IMR-90 (cell line): Measurements from ENCODE around the gene SCN4A. TPM values are rescaled to one million over a fixed set of nuclear protein-coding genes. Genes with fewer than 3 reads are reported as not detected.

Experiments
- ATAC-seq: fragments of 200-7000 bp; cut with Tn5 transposase; 2 replicates; pipeline ENCODE4 v1.9.1; 2020; ENCODE audit warnings: low read depth, mild to moderate bottlenecking, moderate library complexity
- BruUV-seq: library from RNA; stranded (reverse); fragments of 400-500 nt; replicated peaks from 2 replicates; lab custom pipeline; 2021; lab: Mats Ljungman, UMichigan
- CTCF ChIA-PET: fragments of 300-600 bp; formaldehyde crosslinking; extraction: SDS; loops from one replicate; lab custom pipeline; 2021; ENCODE audit warnings: antibody characterized with exemption; lab: Yijun Ruan, JAX
- POLR2A ChIA-PET: fragments of 300-600 bp; sonication (Branson Sonifier 250); formaldehyde crosslinking; loops from one replicate; lab custom pipeline; 2022; ENCODE audit warnings: antibody characterized with exemption; ENCODE audit not compliant: unreplicated experiment; lab: Charles Lee
- DNase-seq: peaks from one replicate; pipeline ENCODE4 v3.0.0; 2013
- H2AFZ ChIP-seq: replicated peaks from 2 replicates; pipeline ENCODE3; 2013; ENCODE audit warnings: low read length, mild to moderate bottlenecking; ENCODE audit not compliant: poor library complexity
- H2AK5ac ChIP-seq: 2 replicates; pipeline ENCODE4 v1.6.1; 2013; ENCODE audit warnings: low read depth, low read length, inconsistent platforms
- H2AK9ac ChIP-seq: replicated peaks from 2 replicates; pipeline ENCODE3; 2013; ENCODE audit warnings: mild to moderate bottlenecking, low read depth, low read length, moderate library complexity; ENCODE audit not compliant: poor library complexity
- H2BK120ac ChIP-seq: 2 replicates; pipeline ENCODE4 v1.6.1; 2013; ENCODE audit warnings: low read depth, low read length, inconsistent platforms
- H2BK15ac ChIP-seq: 3 replicates; pipeline ENCODE4 v1.6.1; 2013; ENCODE audit warnings: low read depth, low read length, inconsistent platforms
- H2BK20ac ChIP-seq: 2 replicates; pipeline ENCODE4 v1.6.1; 2013; ENCODE audit warnings: low read depth, mild to moderate bottlenecking, inconsistent platforms, low read length, moderate library complexity
- H2BK5ac ChIP-seq: 2 replicates; pipeline ENCODE4 v1.6.1; 2013; ENCODE audit warnings: mild to moderate bottlenecking, low read depth, low read length, inconsistent platforms; ENCODE audit not compliant: poor library complexity, severe bottlenecking
- H3K14ac ChIP-seq: replicated peaks from 2 replicates; pipeline ENCODE4 v1.6.1; 2013; ENCODE audit warnings: low read depth, low read length, inconsistent platforms
- H3K18ac ChIP-seq: 2 replicates; pipeline ENCODE4 v1.6.1; 2013; ENCODE audit warnings: low read depth, low read length, control low read depth
- H3K23ac ChIP-seq: 2 replicates; pipeline ENCODE4 v1.6.1; 2013; ENCODE audit warnings: low read depth, low read length, inconsistent platforms
- H3K27ac ChIP-seq: 2 replicates; pipeline ENCODE4 v1.5.1; 2013; ENCODE audit warnings: mild to moderate bottlenecking, control low read depth, low read length; ENCODE audit not compliant: insufficient read depth
- H3K27me3 ChIP-seq: 2 replicates; pipeline ENCODE4 v1.6.1; 2013; ENCODE audit warnings: low read length; ENCODE audit not compliant: control insufficient read depth, insufficient read depth
- H3K36me3 ChIP-seq: 2 replicates; pipeline ENCODE4 v1.6.1; 2013; ENCODE audit warnings: low read length, mixed read lengths; ENCODE audit not compliant: control insufficient read depth, insufficient read depth
- H3K4ac ChIP-seq: 2 replicates; pipeline ENCODE4 v1.6.1; 2013; ENCODE audit warnings: low read depth, low read length, inconsistent platforms
- H3K4me1 ChIP-seq: 2 replicates; pipeline ENCODE4 v1.6.1; 2013; ENCODE audit warnings: low read length, mixed read lengths; ENCODE audit not compliant: control insufficient read depth, insufficient read depth
- H3K4me2 ChIP-seq: 2 replicates; pipeline ENCODE4 v1.6.1; 2013; ENCODE audit warnings: low read depth, mild to moderate bottlenecking, control low read depth, low read length, moderate library complexity
- H3K4me3 ChIP-seq: 2 replicates; pipeline ENCODE4 v1.5.1; 2013; ENCODE audit warnings: low read depth, mild to moderate bottlenecking, control low read depth, low read length, moderate library complexity; ENCODE audit not compliant: insufficient read depth
- H3K56ac ChIP-seq: 2 replicates; pipeline ENCODE4 v1.6.1; 2013; ENCODE audit warnings: low read length, inconsistent platforms; ENCODE audit not compliant: insufficient read depth; ENCODE audit errors: extremely low read depth
- H3K79me1 ChIP-seq, 2 experiments: 2 replicates each; pipeline ENCODE4 v1.6.1; 2013; ENCODE audit warnings: low read length in 2 of 2, inconsistent platforms in 1 of 2, low read depth in 1 of 2
- H3K9ac ChIP-seq: 2 replicates; pipeline ENCODE4 v1.6.1; 2013; ENCODE audit warnings: low read depth, low read length, control low read depth
- H3K9me1 ChIP-seq: 2 replicates; pipeline ENCODE4 v1.6.1; 2013; ENCODE audit warnings: low read length, inconsistent platforms; ENCODE audit not compliant: insufficient read depth
- H3K9me3 ChIP-seq: 2 replicates; pipeline ENCODE4 v1.6.1; 2013; ENCODE audit warnings: low read length; ENCODE audit not compliant: control insufficient read depth, insufficient read depth
- H4K20me1 ChIP-seq: 2 replicates; pipeline ENCODE4 v1.6.1; 2013; ENCODE audit warnings: low read length, inconsistent platforms; ENCODE audit not compliant: insufficient read depth
- H4K5ac ChIP-seq: 2 replicates; pipeline ENCODE4 v1.6.1; 2013; ENCODE audit warnings: mild to moderate bottlenecking, low read depth, low read length, control low read depth
- H4K8ac ChIP-seq, 2 experiments: 2 replicates each; pipeline ENCODE4 v1.6.1; 2013; ENCODE audit warnings: low read depth in 2 of 2, low read length in 2 of 2, control low read depth in 1 of 2, inconsistent platforms in 1 of 2
- H4K91ac ChIP-seq: 2 replicates; pipeline ENCODE4 v1.6.1; 2013; ENCODE audit warnings: low read depth, low read length, inconsistent platforms; ENCODE audit not compliant: insufficient read depth
- BHLHE40 ChIP-seq: fragments of 150-350 bp; IDR thresholded peaks from 2 replicates; pipeline ENCODE4 v1.6.1; 2016; ENCODE audit warnings: mild to moderate bottlenecking, low read depth, low read length
- CEBPB ChIP-seq: IDR thresholded peaks from 2 replicates; pipeline ENCODE4 v1.6.1; 2012; ENCODE audit warnings: low read depth, low read length, improper control_type of control experiment
- CHD1 ChIP-seq: IDR thresholded peaks from 2 replicates; pipeline ENCODE4 v1.6.1; 2012; ENCODE audit warnings: low read depth, low read length, improper control_type of control experiment
- ELK1 ChIP-seq: fragments of 150-350 bp; IDR thresholded peaks from 2 replicates; pipeline ENCODE4 v1.6.1; 2016; ENCODE audit warnings: low read depth, mild to moderate bottlenecking, low read length, moderate library complexity, borderline replicate concordance
- FOS ChIP-seq: fragments of 150-350 bp; IDR thresholded peaks from 2 replicates; pipeline ENCODE4 v1.6.1; 2016; ENCODE audit warnings: low read depth, low read length
- MAFK ChIP-seq: IDR thresholded peaks from 2 replicates; pipeline ENCODE4 v1.6.1; 2012; ENCODE audit warnings: low read depth, low read length, improper control_type of control experiment
- MXI1 ChIP-seq: IDR thresholded peaks from 2 replicates; pipeline ENCODE4 v1.6.1; 2012; ENCODE audit warnings: low read depth, mild to moderate bottlenecking, low read length, moderate library complexity, borderline replicate concordance
- NFE2L2 ChIP-seq: fragments of 150-350 bp; IDR thresholded peaks from 2 replicates; pipeline ENCODE4 v1.6.1; 2016; ENCODE audit warnings: low read depth, mild to moderate bottlenecking, low read length
- POLR2A ChIP-seq: IDR thresholded peaks from 2 replicates; pipeline ENCODE4 v1.6.1; 2012; ENCODE audit warnings: mild to moderate bottlenecking, low read depth, low read length
- RAD21 ChIP-seq: IDR thresholded peaks from 2 replicates; pipeline ENCODE4 v1.6.1; 2012; ENCODE audit warnings: low read length, improper control_type of control experiment
- RCOR1 ChIP-seq: IDR thresholded peaks from 2 replicates; pipeline ENCODE4 v1.6.1; 2012; ENCODE audit warnings: mild to moderate bottlenecking, low read length, improper control_type of control experiment; ENCODE audit not compliant: insufficient replicate concordance
- RFX5 ChIP-seq: IDR thresholded peaks from 2 replicates; pipeline ENCODE4 v1.8.0; 2012; ENCODE audit warnings: low read depth, mild to moderate bottlenecking, low read length, moderate library complexity
- SMC3 ChIP-seq: fragments of 150-350 bp; IDR thresholded peaks from 2 replicates; pipeline ENCODE4 v1.6.1; 2016; ENCODE audit warnings: low read depth, mild to moderate bottlenecking, antibody characterized with exemption, low read length, moderate library complexity
- USF2 ChIP-seq: fragments of 150-350 bp; IDR thresholded peaks from 2 replicates; pipeline ENCODE4 v1.6.1; 2017; ENCODE audit warnings: mild to moderate bottlenecking, antibody characterized with exemption, low read length, low read depth
- WGBS, 2 experiments: methylation state at CpG; one replicate each; pipeline versions ENCODE4 v1.1.5 to v1.1.7; 2013; ENCODE audit warnings: missing lambda C conversion rate in 2 of 2; ENCODE audit not compliant: insufficient read length in 1 of 2; ENCODE audit errors: extremely low coverage in 2 of 2; 5-methylcytosine and 5-hydroxymethylcytosine counted together
- dilution Hi-C: fragments of 300-500 bp; cut with HindIII; formaldehyde crosslinking; loops from one replicate; pipeline ENCODE4 v1.14.3; 2018; ENCODE audit warnings: low sequenced_read_pairs; ENCODE audit not compliant: unreplicated experiment
- in situ Hi-C: fragments of 300-500 bp; cut with MboI; formaldehyde crosslinking; loops from 3 replicates; pipeline ENCODE4 v1.14.3; 2019; ENCODE audit warnings: low sequenced_read_pairs, inconsistent platforms, mixed read lengths
- intact Hi-C: fragments of 100-400 bp; cut with micrococcal nuclease; formaldehyde crosslinking; loops from 2 replicates; pipeline ENCODE4 v1.10.0; 2022
- polyA plus RNA-seq, 3 experiments: library from polyadenylated mRNA; depleted of rRNA; stranded (reverse); fragments of >200 nt; gene quantifications; 2 replicates each; pipeline ENCODE4 v1.2.3, GENCODE V29; 2012; ENCODE audit warnings: low replicate concordance in 1 of 3
- total RNA-seq: library from RNA; depleted of rRNA; stranded (reverse); fragments of >200 nt; gene quantifications from 2 replicates; pipeline ENCODE4 v1.2.3, GENCODE V29; 2012
- TF ChIP-seq, protein P1 (sequence below): conservative IDR thresholded peaks from 2 replicates; pipeline ENCODE4 v1.5.1; 2012; ENCODE audit warnings: mild to moderate bottlenecking, low read depth, low read length, improper control_type of control experiment

The SCN4A gene
- total and polyA plus RNA-seq, 2 of the 4 experiments (the other 2 are of a cell fraction), result not detected

DNA sequence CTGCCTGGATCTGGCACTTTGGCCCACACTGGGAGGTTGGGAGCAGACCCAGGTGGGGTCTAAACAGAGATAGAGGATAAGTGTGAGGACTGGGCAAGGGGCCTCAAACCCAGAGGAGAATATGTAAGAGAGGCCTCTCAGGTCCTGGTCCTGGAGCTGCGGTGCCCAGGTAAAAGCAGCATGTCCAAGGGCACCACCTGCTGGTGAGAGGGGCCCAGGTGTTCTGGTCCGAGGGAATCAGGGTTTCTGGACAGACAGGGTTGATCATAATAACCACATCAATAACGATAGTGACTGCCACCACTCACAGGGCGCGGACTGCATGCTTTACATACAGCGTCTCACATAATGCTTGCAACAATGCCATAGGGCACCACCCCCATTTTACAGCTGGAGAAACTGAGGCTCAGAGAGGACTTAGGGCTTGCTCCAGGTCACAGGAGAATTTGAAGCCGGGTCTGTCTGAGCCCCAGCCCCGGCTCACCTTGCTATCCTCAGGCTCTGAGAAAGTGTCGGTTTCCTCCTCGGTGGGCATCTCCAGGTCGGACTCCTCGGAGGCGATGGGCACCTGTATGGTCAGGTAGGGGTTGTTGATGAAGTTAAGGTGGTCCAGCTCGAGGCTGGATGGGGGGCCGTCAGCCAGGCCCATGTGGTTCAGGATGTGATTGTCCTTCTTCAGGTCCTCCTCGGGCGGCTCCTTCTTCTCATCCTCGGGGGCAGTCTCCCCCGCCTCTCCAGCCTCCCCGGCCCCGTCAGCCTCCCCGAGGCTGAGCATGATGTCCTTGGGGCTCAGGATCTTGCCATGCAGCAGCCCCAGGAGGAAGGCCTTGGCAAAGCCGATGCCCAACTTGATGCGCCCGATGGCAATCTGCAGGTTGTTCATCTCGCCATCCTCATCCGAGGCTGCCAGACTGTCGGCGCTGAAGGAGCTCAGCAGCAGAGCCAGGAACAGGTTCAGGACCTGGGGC is 21.5 kb downstream of the SCN4A start:
- Histone ChIP-seq H3K4ac (no peak overlapping the region), H2BK5ac (no peak overlapping the region), H2AK9ac (no peak overlapping the region), H2BK120ac (no peak overlapping the region), H3K4me3 (no peak overlapping the region), H3K14ac (no peak overlapping the region), H3K36me3 (no peaks in the 10 kb centered on the region), H2BK20ac (no peak overlapping the region), H3K9me3 (no peaks in the 10 kb centered on the region), H2BK15ac (no peak overlapping the region), H3K56ac (no peak overlapping the region), H3K9me1 (no peaks in the 10 kb centered on the region), H3K4me1 (no peaks in the 10 kb centered on the region), H4K20me1 (no peaks in the 10 kb centered on the region), H3K23ac (no peak overlapping the region), H3K79me1 (no peaks in the 10 kb centered on the region), H3K27me3 (peaks cover 21% of the 10 kb centered on the region), H4K91ac (no peak overlapping the region), H3K4me2 (no peak overlapping the region), H3K27ac (no peak overlapping the region), H4K5ac (no peak overlapping the region), H2AK5ac (no peak overlapping the region), H3K18ac (no peak overlapping the region), H3K9ac (no peak overlapping the region), H4K8ac (no peak overlapping the region), H2AFZ (no peak overlapping the region)
- no peak for ATAC-seq
- in situ Hi-C loops (no loop called here), dilution Hi-C loops (no loop called here), intact Hi-C loops (no loop called here)
- ChIA-PET CTCF (no interaction called here), POLR2A (no interaction called here)
- WGBS, 2 experiments, result 78% methylated on average over 11 of the region's 29 CpGs; no CpG with 5 or more reads in 1 of the 2 experiments
- BruUV-seq, result no TSS peak
- no peak for DNase-seq
- TF ChIP-seq ELK1 (no peak), BHLHE40 (no peak), RAD21 (no peak), SMC3 (no peak), RFX5 (no peak), CHD1 (no peak), USF2 (no peak), RCOR1 (no peak), NFE2L2 (no peak), CEBPB (no peak), POLR2A (no peak), MXI1 (no peak), FOS (no peak), MAFK (no peak)
- TF ChIP-seq, protein P1, sequence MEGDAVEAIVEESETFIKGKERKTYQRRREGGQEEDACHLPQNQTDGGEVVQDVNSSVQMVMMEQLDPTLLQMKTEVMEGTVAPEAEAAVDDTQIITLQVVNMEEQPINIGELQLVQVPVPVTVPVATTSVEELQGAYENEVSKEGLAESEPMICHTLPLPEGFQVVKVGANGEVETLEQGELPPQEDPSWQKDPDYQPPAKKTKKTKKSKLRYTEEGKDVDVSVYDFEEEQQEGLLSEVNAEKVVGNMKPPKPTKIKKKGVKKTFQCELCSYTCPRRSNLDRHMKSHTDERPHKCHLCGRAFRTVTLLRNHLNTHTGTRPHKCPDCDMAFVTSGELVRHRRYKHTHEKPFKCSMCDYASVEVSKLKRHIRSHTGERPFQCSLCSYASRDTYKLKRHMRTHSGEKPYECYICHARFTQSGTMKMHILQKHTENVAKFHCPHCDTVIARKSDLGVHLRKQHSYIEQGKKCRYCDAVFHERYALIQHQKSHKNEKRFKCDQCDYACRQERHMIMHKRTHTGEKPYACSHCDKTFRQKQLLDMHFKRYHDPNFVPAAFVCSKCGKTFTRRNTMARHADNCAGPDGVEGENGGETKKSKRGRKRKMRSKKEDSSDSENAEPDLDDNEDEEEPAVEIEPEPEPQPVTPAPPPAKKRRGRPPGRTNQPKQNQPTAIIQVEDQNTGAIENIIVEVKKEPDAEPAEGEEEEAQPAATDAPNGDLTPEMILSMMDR, result no peak
